ENCODE results near the gene KRTAP12-4. TPM values are rescaled to one million over a fixed set of nuclear protein-coding genes. Genes with fewer than 3 reads are reported as not detected.
"Not testable (repeated sequence)": the region's sequence is repeated elsewhere in the genome, so short reads cannot be mapped to it uniquely, and the experiment has no call there.

KRTAP12-4 gene
- total RNA-seq, 4 donors from 2014 or later, result not detected

DNA sequence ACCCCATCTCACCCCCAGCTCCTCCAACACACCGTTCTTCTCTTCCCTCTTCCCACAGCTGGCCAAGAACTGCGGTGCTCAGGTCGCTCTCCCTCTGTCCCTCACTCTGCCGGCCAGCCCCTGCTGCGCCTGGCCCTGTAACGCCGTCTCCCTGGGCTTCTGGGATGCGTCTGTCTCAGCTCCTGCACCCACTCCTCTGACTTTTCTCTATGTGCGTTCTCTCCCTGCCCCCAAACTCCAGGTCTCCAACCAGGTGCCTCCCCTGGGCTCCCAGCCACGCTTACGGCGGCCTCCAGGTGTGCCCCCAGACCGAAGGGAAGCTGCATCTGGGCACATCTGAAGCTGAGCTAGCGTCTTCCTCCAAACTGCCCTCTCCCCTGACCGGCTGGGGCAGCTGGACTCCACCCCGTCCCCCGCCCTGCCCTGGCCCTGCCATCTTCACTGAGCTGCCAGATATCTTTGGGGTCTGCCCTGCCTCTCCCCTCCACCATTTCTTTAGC, 45.1 kb upstream of the KRTAP12-4 start:
- Histone ChIP-seq H3K9me3 (no peaks in the 10 kb centered on the region), H3K4me3 (no peak overlapping the region), H3K4me1 (no peaks in the 10 kb centered on the region), H3K27ac (replicated peaks in 1 of 4) (no peak overlapping the region), H3K27me3 (peaks cover 0 to 100% (median 12%) of the 10 kb centered on the region in 4 donors), H3K36me3 (no peaks in the 10 kb centered on the region)
- 52% methylated on average over 17 of the region's 17 CpGs for WGBS
- TF ChIP-seq POLR2A (IDR thresholded peaks at IDR 0.05; ENCODE audit: low read depth), result no peak
- TF ChIP-seq CTCF (IDR thresholded peaks at IDR 0.05), result no peak
- no peak for TF ChIP-seq POLR2AphosphoS5 (IDR thresholded peaks at IDR 0.05)
- TF ChIP-seq EP300 (IDR thresholded peaks at IDR 0.05), result no peak
- intact Hi-C loops (cut with DNase I), result no loop called here
- DNase-seq (ENCODE audit: extremely low spot score), result peak; percentile 47

DNA sequence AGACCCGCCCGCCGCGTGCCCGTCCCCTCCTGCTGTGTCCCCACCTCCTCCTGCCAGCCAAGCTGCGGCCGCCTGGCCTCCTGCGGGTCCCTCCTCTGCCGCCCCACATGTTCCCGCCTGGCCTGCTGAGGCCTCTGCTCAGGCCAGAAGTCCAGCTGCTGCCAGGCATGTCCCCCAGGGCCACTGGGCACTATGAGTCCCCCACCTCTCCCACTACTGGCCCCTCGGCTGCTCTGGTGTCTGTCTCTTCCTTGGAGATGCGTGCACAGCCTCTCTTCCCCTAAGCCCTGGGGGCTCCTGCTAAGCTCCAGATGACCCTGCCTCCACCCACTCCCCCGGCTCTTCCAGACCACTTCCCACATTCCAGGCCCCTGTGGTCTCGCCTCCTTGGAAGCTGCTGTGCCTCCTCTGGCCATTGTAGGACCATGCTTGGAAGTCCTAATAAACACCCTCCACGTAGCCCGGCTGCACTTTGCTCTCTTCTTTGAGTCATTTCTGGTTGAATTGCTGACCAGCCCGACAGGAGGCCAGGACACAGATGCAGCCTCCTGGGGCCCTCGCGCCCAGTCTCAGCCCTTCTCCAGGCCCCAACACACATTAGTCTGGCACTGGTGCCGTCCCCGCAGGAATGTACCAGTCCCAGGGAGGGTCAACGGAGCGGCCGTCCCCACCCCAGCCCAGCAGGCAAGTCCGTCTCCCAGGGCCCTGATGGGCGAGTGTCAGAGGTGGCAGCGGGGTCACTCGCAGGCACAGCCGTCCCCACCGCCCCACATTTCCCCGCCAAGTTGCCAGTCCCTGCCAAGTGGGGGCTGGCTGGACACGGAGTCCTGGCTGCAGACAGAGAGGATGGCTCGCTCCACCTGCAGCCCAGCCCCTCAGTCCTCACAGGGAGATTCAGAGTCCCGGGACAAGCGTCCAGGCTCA, 43.6 kb upstream of the KRTAP12-4 start:
- WGBS, result 43% methylated on average over 18 of the region's 35 CpGs
- peak; percentile 88 for DNase-seq (ENCODE audit: extremely low spot score)
- Histone ChIP-seq H3K4me3 (no peak overlapping the region), H3K36me3 (no peaks in the 10 kb centered on the region), H3K4me1 (no peaks in the 10 kb centered on the region), H3K27ac (replicated peaks in 1 of 4) (no peak overlapping the region), H3K27me3 (peaks cover 0 to 85% (median 7%) of the 10 kb centered on the region in 4 donors), H3K9me3 (peaks cover 0 to 12% (median 8%) of the 10 kb centered on the region in 4 donors)
- intact Hi-C loops (cut with DNase I), result no loop called here
- TF ChIP-seq CTCF (IDR thresholded peaks at IDR 0.05) (no peak), POLR2A (IDR thresholded peaks at IDR 0.05; ENCODE audit: low read depth) (no peak), EP300 (IDR thresholded peaks at IDR 0.05) (no peak), POLR2AphosphoS5 (IDR thresholded peaks at IDR 0.05) (no peak)

- H3K27ac ChIP-seq (replicated peaks in 1 of 4); H3K4me1 ChIP-seq; H3K4me3 ChIP-seq; DNase-seq (ENCODE audit: extremely low spot score); H3K36me3 ChIP-seq; intact Hi-C loops (cut with DNase I): not testable (repeated sequence)
- peaks cover 0 to 78% (median 7%) of the 10 kb centered on the region in 4 donors for H3K27me3 ChIP-seq
- H3K9me3 ChIP-seq, result peaks cover 0 to 19% (median 14%) of the 10 kb centered on the region in 4 donors
- 70% methylated on average over 12 of the region's 21 CpGs for WGBS
These were observed 42.8 kb upstream of the KRTAP12-4 start, which contains the start of gene KRTAP10-12 for GRCh38 chr21:44697172-44697810. Gene KRTAP10-12, plus strand, starts transcription at chr21:44697172. Its CDS starts 30 bp downstream, at chr21:44697202.

DNA sequence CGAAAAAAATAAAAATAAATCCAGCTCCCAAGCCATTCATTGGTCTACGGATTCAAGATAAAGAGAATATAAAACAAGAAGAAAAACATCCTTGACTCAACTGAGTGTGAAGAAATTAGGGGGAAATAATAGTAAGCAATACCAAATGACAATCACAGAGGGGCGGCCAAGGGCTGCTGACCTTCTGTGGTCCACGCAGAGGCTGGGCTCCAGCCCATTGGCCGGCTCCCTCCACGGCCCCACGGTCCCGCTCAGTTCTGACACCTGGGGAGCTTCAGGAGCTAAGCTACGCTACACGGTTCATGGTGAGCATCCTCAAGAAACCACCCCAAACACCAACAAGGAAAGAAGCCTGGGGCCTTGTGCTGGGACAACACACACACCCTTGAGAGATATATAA, 42.1 kb upstream of the KRTAP12-4 start:
- 73% methylated on average over 10 of the region's 10 CpGs for WGBS
- no peaks in the 10 kb centered on the region for H3K4me1 ChIP-seq
- no peak overlapping the region for H3K4me3 ChIP-seq
- peaks cover 0 to 70% (median 4%) of the 10 kb centered on the region in 4 donors for H3K27me3 ChIP-seq
- peaks cover 0 to 26% (median 14%) of the 10 kb centered on the region in 4 donors for H3K9me3 ChIP-seq
- no peak overlapping the region for H3K27ac ChIP-seq (replicated peaks in 1 of 4)
- TF ChIP-seq POLR2A (IDR thresholded peaks at IDR 0.05; ENCODE audit: low read depth) (no peak), EP300 (IDR thresholded peaks at IDR 0.05) (no peak), POLR2AphosphoS5 (IDR thresholded peaks at IDR 0.05) (no peak), CTCF (IDR thresholded peaks at IDR 0.05) (no peak)
- no peaks in the 10 kb centered on the region for H3K36me3 ChIP-seq
- no peak for DNase-seq (ENCODE audit: extremely low spot score)
- intact Hi-C loops (cut with DNase I), result no loop called here

DNA sequence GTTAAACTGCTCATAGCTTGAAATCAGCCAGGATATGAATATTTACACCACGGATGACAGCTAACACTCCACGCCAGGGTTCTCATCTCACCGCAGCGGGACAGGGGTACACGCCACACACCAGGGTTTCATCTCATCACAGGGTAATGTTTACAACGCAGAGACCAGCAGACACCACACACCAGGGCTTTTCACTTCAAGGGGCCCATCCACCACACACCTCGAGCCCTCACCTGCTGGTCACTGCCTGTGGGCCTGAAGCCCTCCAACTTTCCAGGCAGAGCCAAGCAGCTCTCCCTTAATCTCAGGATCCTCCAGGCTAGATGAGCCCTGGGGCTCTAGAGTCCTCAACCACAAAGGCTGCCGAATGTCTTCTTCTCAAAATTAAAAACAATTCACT, 41.2 kb upstream of the KRTAP12-4 start:
- H3K27me3 ChIP-seq, result peaks cover 0 to 61% (median 4%) of the 10 kb centered on the region in 4 donors
- H3K4me3 ChIP-seq, result no peak overlapping the region
- 45% methylated on average over 8 of the region's 8 CpGs for WGBS
- no peak overlapping the region for H3K27ac ChIP-seq (replicated peaks in 1 of 4)
- H3K9me3 ChIP-seq, result peaks cover 0 to 26% (median 14%) of the 10 kb centered on the region in 4 donors
- no peaks in the 10 kb centered on the region for H3K4me1 ChIP-seq
- DNase-seq (ENCODE audit: extremely low spot score), result peak; percentile 75
- H3K36me3 ChIP-seq, result no peaks in the 10 kb centered on the region
- TF ChIP-seq POLR2A (IDR thresholded peaks at IDR 0.05; ENCODE audit: low read depth), result no peak
- no peak for TF ChIP-seq POLR2AphosphoS5 (IDR thresholded peaks at IDR 0.05)
- no peak for TF ChIP-seq CTCF (IDR thresholded peaks at IDR 0.05)
- no peak for TF ChIP-seq EP300 (IDR thresholded peaks at IDR 0.05)
- intact Hi-C loops (cut with DNase I), result no loop called here
